Muscle layer of duodenum (tissue), 2 donors: Measurements from ENCODE around the gene RASA3.

Experiments used
- H3K27ac ChIP-seq: one replicate; pipeline ENCODE4 v1.7.0; 2013; ENCODE audit warnings: mild to moderate bottlenecking, low read length
- H3K27me3 ChIP-seq: one replicate; pipeline ENCODE4 v1.7.0; 2013; ENCODE audit warnings: low read depth, mild to moderate bottlenecking, control low read depth, low read length
- H3K36me3 ChIP-seq, 2 donors: one replicate each; pipeline ENCODE4 v1.7.0; 2013; ENCODE audit warnings: low read length in 2 of 2, control low read depth in 1 of 2, mild to moderate bottlenecking in 1 of 2; ENCODE audit not compliant: insufficient read depth in 2 of 2, control insufficient read depth in 1 of 2
- H3K4me1 ChIP-seq, 2 donors: one replicate each; pipeline ENCODE4 v1.7.0; 2013; ENCODE audit warnings: low read length in 2 of 2, mild to moderate bottlenecking in 2 of 2, control low read depth in 1 of 2, moderate library complexity in 1 of 2; ENCODE audit not compliant: insufficient read depth in 2 of 2, control insufficient read depth in 1 of 2
- H3K4me3 ChIP-seq, 2 donors: one replicate each; pipeline ENCODE4 v1.7.0; 2013; ENCODE audit warnings: low read length in 2 of 2, low read depth in 1 of 2, mild to moderate bottlenecking in 1 of 2
- H3K9me3 ChIP-seq, 2 donors: one replicate each; pipeline ENCODE4 v1.7.0; 2013; ENCODE audit warnings: low read length in 2 of 2, control low read depth in 1 of 2, mild to moderate bottlenecking in 1 of 2; ENCODE audit not compliant: control insufficient read depth in 1 of 2
- donor health status: healthy.

The RASA3 gene

GRCh38 chr13:114065141-114065925 is 67.1 kb downstream of the RASA3 start:
- Histone ChIP-seq H3K9me3 (no peaks in the 10 kb centered on the region), H3K27me3 (no peaks in the 10 kb centered on the region), H3K4me1 (peaks cover 39 to 54% of the 10 kb centered on the region in 2 donors), H3K36me3 (peaks cover 0 to 11% of the 10 kb centered on the region in 2 donors), H3K4me3 (peak overlapping the region; percentile 55 to 65), H3K27ac (peak overlapping the region; percentile 96)

GRCh38 chr13:114064450-114065140 is 67.8 kb downstream of the RASA3 start:
- H3K4me3 ChIP-seq, result peak overlapping the region; percentile 55 to 65
- peaks cover 39 to 54% of the 10 kb centered on the region in 2 donors for H3K4me1 ChIP-seq
- H3K36me3 ChIP-seq, result peaks cover 0 to 11% of the 10 kb centered on the region in 2 donors
- no peaks in the 10 kb centered on the region for H3K27me3 ChIP-seq
- H3K9me3 ChIP-seq, result no peaks in the 10 kb centered on the region
- peak overlapping the region; percentile 96 for H3K27ac ChIP-seq

- Histone ChIP-seq H3K27ac (peak overlapping the region; percentile 96), H3K27me3 (no peaks in the 10 kb centered on the region), H3K4me1 (peaks cover 35 to 53% of the 10 kb centered on the region in 2 donors), H3K36me3 (peaks cover 0 to 11% of the 10 kb centered on the region in 2 donors), H3K4me3 (peak overlapping the region; percentile 55 to 65), H3K9me3 (no peaks in the 10 kb centered on the region)
Measured at GRCh38 chr13:114063545-114064449, 68.6 kb downstream of the RASA3 start.

- Histone ChIP-seq H3K4me3 (no peak overlapping the region), H3K9me3 (no peaks in the 10 kb centered on the region), H3K4me1 (peaks cover 27 to 51% of the 10 kb centered on the region in 2 donors), H3K27ac (no peak overlapping the region), H3K36me3 (peaks cover 0 to 11% of the 10 kb centered on the region in 2 donors), H3K27me3 (no peaks in the 10 kb centered on the region)
Measured at GRCh38 chr13:114062754-114063153, 69.7 kb downstream of the RASA3 start.

- no peak overlapping the region for H3K27ac ChIP-seq
- H3K36me3 ChIP-seq, result peaks cover 0 to 11% of the 10 kb centered on the region in 2 donors
- H3K4me1 ChIP-seq, result peaks cover 27 to 52% of the 10 kb centered on the region in 2 donors
- H3K9me3 ChIP-seq, result no peaks in the 10 kb centered on the region
- no peaks in the 10 kb centered on the region for H3K27me3 ChIP-seq
- no peak overlapping the region for H3K4me3 ChIP-seq
Measured at GRCh38 chr13:114062341-114062740, 70.1 kb downstream of the RASA3 start.

GRCh38 chr13:114061744-114062143 is 70.7 kb downstream of the RASA3 start:
- H3K36me3 ChIP-seq, result peaks cover 0 to 11% of the 10 kb centered on the region in 2 donors
- H3K27me3 ChIP-seq, result no peaks in the 10 kb centered on the region
- no peak overlapping the region for H3K27ac ChIP-seq
- H3K4me1 ChIP-seq, result peaks cover 26 to 52% of the 10 kb centered on the region in 2 donors
- no peaks in the 10 kb centered on the region for H3K9me3 ChIP-seq
- H3K4me3 ChIP-seq, result no peak overlapping the region

- H3K27ac ChIP-seq, result no peak overlapping the region
- no peaks in the 10 kb centered on the region for H3K27me3 ChIP-seq
- H3K36me3 ChIP-seq, result peaks cover 0 to 11% of the 10 kb centered on the region in 2 donors
- no peaks in the 10 kb centered on the region for H3K9me3 ChIP-seq
- peaks cover 19 to 51% of the 10 kb centered on the region in 2 donors for H3K4me1 ChIP-seq
- H3K4me3 ChIP-seq, result no peak overlapping the region
Measured at GRCh38 chr13:114061047-114061446, 71.4 kb downstream of the RASA3 start.

GRCh38 chr13:114059946-114060860 is 72.2 kb downstream of the RASA3 start:
- Histone ChIP-seq H3K4me1 (peaks cover 15 to 44% of the 10 kb centered on the region in 2 donors), H3K27ac (no peak overlapping the region), H3K36me3 (peaks cover 0 to 6% of the 10 kb centered on the region in 2 donors), H3K4me3 (no peak overlapping the region), H3K9me3 (no peaks in the 10 kb centered on the region), H3K27me3 (no peaks in the 10 kb centered on the region)

- Histone ChIP-seq H3K36me3 (peaks cover 0 to 10% of the 10 kb centered on the region in 2 donors), H3K9me3 (no peaks in the 10 kb centered on the region), H3K4me1 (peaks cover 11 to 44% of the 10 kb centered on the region in 2 donors), H3K27me3 (no peaks in the 10 kb centered on the region), H3K4me3 (no peak overlapping the region), H3K27ac (no peak overlapping the region)
Measured at GRCh38 chr13:114059428-114059827, 73.0 kb downstream of the RASA3 start.
